Mesenchymal stem cell (in vitro differentiated cells and primary cell): Measurements from ENCODE around the gene RIMS4.

Source experiments
- DNase-seq: peaks from one replicate; pipeline ENCODE4 v3.0.0-alpha.2; 2013
- H2AFZ ChIP-seq: one replicate; pipeline ENCODE4 v1.6.1; 2013; ENCODE audit warnings: low read depth, mild to moderate bottlenecking, control low read depth, inconsistent platforms, low read length, moderate library complexity
- H2AK5ac ChIP-seq: 2 replicates; pipeline ENCODE4 v1.6.1; 2013; ENCODE audit warnings: low read length, moderate library complexity, mild to moderate bottlenecking, inconsistent platforms; ENCODE audit not compliant: severe bottlenecking
- H2BK120ac ChIP-seq: one replicate; pipeline ENCODE4 v1.6.1; 2013; ENCODE audit warnings: low read depth, mild to moderate bottlenecking, inconsistent platforms, low read length, moderate library complexity
- H2BK12ac ChIP-seq, 2 experiments: one replicate each; pipeline ENCODE4 v1.6.1; 2013; ENCODE audit warnings: inconsistent platforms in 2 of 2, low read length in 2 of 2, mild to moderate bottlenecking in 2 of 2, moderate library complexity in 2 of 2, control low read depth in 1 of 2
- H2BK15ac ChIP-seq: one replicate; pipeline ENCODE4 v1.6.1; 2013; ENCODE audit warnings: mild to moderate bottlenecking, low read depth, inconsistent platforms; ENCODE audit not compliant: poor library complexity, severe bottlenecking
- H2BK5ac ChIP-seq: 2 replicates; pipeline ENCODE4 v1.6.1; 2013; ENCODE audit warnings: low read depth, mild to moderate bottlenecking, low read length, control low read depth, inconsistent platforms; ENCODE audit not compliant: poor library complexity, severe bottlenecking
- H3K14ac ChIP-seq, 2 experiments: one replicate each; pipeline ENCODE4 v1.6.1; 2013; ENCODE audit warnings: inconsistent platforms in 2 of 2, low read length in 2 of 2, control low read depth in 1 of 2, mild to moderate bottlenecking in 1 of 2, moderate library complexity in 1 of 2
- H3K18ac ChIP-seq, 2 experiments: one replicate each; pipeline ENCODE4 v1.6.1; 2013; ENCODE audit warnings: inconsistent platforms in 2 of 2, low read length in 2 of 2, control low read depth in 1 of 2, low read depth in 1 of 2, mild to moderate bottlenecking in 1 of 2
- H3K23ac ChIP-seq, 2 experiments: one replicate each; pipeline ENCODE4 v1.6.1; 2013; ENCODE audit warnings: inconsistent platforms in 2 of 2, low read length in 2 of 2, mild to moderate bottlenecking in 2 of 2, moderate library complexity in 2 of 2, control low read depth in 1 of 2
- H3K27ac ChIP-seq: 2 replicates; pipeline ENCODE4 v1.5.1; 2013; ENCODE audit warnings: mild to moderate bottlenecking, moderate library complexity, low read length, control low read depth, inconsistent platforms; ENCODE audit not compliant: poor library complexity, severe bottlenecking
- H3K27me3 ChIP-seq, 2 experiments: 2 replicates each; pipeline versions ENCODE4 v1.6.1 to v1.7.0; 2013; ENCODE audit warnings: low read length in 2 of 2, mild to moderate bottlenecking in 2 of 2, moderate library complexity in 2 of 2, control low read depth in 1 of 2, inconsistent platforms in 1 of 2; ENCODE audit not compliant: control insufficient read depth in 1 of 2, insufficient read depth in 1 of 2
- H3K36me3 ChIP-seq, 2 experiments: 2 replicates each; pipeline versions ENCODE4 v1.6.1 to v1.7.0; 2013; ENCODE audit warnings: low read length in 2 of 2, control low read depth in 1 of 2, inconsistent platforms in 1 of 2, low read depth in 1 of 2, mild to moderate bottlenecking in 1 of 2; ENCODE audit not compliant: insufficient read depth in 2 of 2, control insufficient read depth in 1 of 2
- H3K4ac ChIP-seq, 2 experiments: one replicate each; pipeline ENCODE4 v1.6.1; 2013; ENCODE audit warnings: inconsistent platforms in 2 of 2, low read length in 2 of 2, mild to moderate bottlenecking in 2 of 2, moderate library complexity in 2 of 2, control low read depth in 1 of 2, low read depth in 1 of 2
- H3K4me1 ChIP-seq: 2 replicates; pipeline ENCODE4 v1.6.1; 2013; ENCODE audit warnings: low read depth, low read length, control low read depth; ENCODE audit not compliant: control insufficient read depth, insufficient read depth
- H3K4me2 ChIP-seq: 2 replicates; pipeline ENCODE4 v1.6.1; 2013; ENCODE audit warnings: low read length, mild to moderate bottlenecking, inconsistent platforms; ENCODE audit not compliant: poor library complexity, severe bottlenecking
- H3K4me3 ChIP-seq, 2 experiments: 2 replicates each; pipeline versions ENCODE4 v1.5.1 to v1.7.0; 2013; ENCODE audit warnings: low read length in 2 of 2, mild to moderate bottlenecking in 2 of 2, control low read depth in 1 of 2, low read depth in 1 of 2; ENCODE audit not compliant: insufficient read depth in 1 of 2
- H3K79me1 ChIP-seq: replicated peaks from 2 replicates; pipeline ENCODE4 v1.6.1; 2013; ENCODE audit warnings: mild to moderate bottlenecking, control low read depth, low read length, inconsistent platforms; ENCODE audit not compliant: poor library complexity, severe bottlenecking
- H3K9ac ChIP-seq: 2 replicates; pipeline ENCODE4 v1.7.0; 2013; ENCODE audit warnings: mild to moderate bottlenecking, low read length, moderate library complexity
- H3K9me3 ChIP-seq: 2 replicates; pipeline ENCODE4 v1.7.0; 2013; ENCODE audit warnings: mild to moderate bottlenecking, low read length; ENCODE audit not compliant: control insufficient read depth
- H4K8ac ChIP-seq: one replicate; pipeline ENCODE4 v1.6.1; 2013; ENCODE audit warnings: inconsistent platforms, mild to moderate bottlenecking, low read length, moderate library complexity
- H4K91ac ChIP-seq: one replicate; pipeline ENCODE4 v1.6.1; 2013; ENCODE audit warnings: mild to moderate bottlenecking, low read length, inconsistent platforms
- WGBS: methylation state at CpG from one replicate; pipeline ENCODE4 v1.1.7; 2013; ENCODE audit warnings: mixed read lengths; 5-methylcytosine and 5-hydroxymethylcytosine counted together

RIMS4 gene

DNA sequence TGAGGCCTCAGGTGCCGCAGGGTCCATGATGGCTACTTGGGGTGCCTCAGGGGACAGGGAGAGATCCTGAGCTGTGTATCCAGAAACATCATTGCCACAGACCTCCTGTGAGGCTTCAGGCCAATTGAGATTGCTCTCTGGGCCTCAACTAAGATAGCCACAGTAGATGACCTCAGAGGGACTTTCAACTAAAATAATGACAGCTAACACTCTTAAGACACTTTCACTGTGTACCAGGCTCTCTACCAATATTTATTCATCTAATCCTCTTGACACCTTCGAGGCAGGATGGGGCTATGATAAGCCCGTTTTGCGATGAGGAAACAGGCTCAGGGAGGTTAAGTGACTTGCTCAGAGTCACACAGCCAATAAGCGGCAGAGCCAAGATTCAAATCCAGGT lies 10.7 kb downstream of the RIMS4 start:
- Histone ChIP-seq H3K14ac (no peak overlapping the region), H3K18ac (no peak overlapping the region), H3K4me2 (no peak overlapping the region), H3K79me1 (no peaks in the 10 kb centered on the region), H3K36me3 (no peaks in the 10 kb centered on the region), H3K4ac (no peak overlapping the region), H2AFZ (no peak overlapping the region), H4K8ac (no peak overlapping the region), H2BK120ac (no peak overlapping the region), H2BK15ac (no peak overlapping the region), H2BK5ac (no peak overlapping the region), H3K23ac (no peak overlapping the region), H3K9ac (no peak overlapping the region), H3K9me3 (no peaks in the 10 kb centered on the region), H3K4me3 (no peak overlapping the region), H2AK5ac (no peak overlapping the region), H3K4me1 (no peaks in the 10 kb centered on the region), H2BK12ac (no peak overlapping the region), H4K91ac (no peak overlapping the region), H3K27me3 (peaks cover 66 to 67% of the 10 kb centered on the region in 2 experiments), H3K27ac (no peak overlapping the region)
- WGBS = 86% methylated on average over 5 of the region's 5 CpGs
- no peak for DNase-seq

DNA sequence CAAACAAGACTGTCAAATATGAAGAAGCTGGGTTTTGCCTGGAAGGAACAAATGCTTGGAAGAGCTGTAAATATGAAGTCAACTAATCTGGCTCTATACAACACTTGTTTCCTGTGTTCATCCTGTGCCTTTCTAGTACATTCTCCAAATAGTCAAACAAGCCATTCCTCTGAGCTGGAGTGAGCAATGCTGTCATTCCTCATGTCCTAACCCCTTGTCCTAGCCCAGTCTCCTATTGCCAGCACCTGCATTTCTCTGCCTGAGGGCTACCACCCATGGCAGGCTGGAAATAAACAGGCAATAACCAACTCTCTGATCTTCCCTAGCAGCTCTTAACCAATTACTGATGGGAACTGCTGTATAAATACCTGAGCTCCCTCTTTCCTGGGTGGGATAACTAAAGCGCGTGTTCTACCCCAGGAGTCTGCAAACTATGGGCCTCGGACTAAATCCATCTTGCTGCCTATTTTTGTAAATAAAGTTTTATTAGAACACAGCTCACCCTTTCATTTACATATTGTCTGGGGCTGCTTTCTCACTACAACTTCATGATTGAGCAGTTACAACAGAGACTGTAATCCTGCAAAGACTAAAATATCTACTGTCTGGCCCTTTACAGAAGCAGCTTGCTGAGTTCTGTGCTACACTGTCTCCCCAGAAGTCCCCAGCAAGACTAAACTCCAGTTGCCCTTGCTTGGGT lies 13.4 kb downstream of the RIMS4 start:
- Histone ChIP-seq H3K4me2 (no peak overlapping the region), H4K8ac (no peak overlapping the region), H3K4me3 (no peak overlapping the region), H3K9ac (no peak overlapping the region), H3K36me3 (no peaks in the 10 kb centered on the region), H2BK12ac (no peak overlapping the region), H3K27ac (no peak overlapping the region), H2AFZ (no peak overlapping the region), H3K27me3 (peaks cover 41 to 52% of the 10 kb centered on the region in 2 experiments), H3K4ac (no peak overlapping the region), H2BK15ac (no peak overlapping the region), H3K23ac (no peak overlapping the region), H3K4me1 (no peaks in the 10 kb centered on the region), H2AK5ac (no peak overlapping the region), H3K18ac (no peak overlapping the region), H3K14ac (no peak overlapping the region), H2BK5ac (no peak overlapping the region), H3K9me3 (no peaks in the 10 kb centered on the region), H4K91ac (no peak overlapping the region), H3K79me1 (no peaks in the 10 kb centered on the region), H2BK120ac (no peak overlapping the region)
- no peak for DNase-seq
- WGBS = 97% methylated on average over 3 of the region's 3 CpGs

DNA sequence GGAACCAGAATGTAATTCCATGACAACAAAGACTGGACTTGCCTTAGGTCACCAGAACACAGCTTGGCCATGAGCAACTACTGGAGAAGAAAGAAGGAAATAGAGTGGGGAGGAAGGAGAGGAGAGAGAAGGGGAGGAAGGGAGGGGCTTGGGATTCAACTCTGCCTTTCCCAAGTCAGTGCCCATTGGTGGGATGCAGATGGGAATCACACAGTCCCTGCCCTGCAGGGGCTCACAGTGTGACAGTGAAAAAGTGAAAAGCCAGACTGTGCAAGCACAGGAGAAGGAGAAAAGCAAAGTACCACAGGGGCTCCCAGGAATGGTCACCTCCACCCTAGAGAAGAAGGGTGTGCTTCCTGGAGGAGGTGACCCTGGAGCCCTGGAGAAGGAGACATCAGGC lies 14.0 kb downstream of the RIMS4 start:
- Histone ChIP-seq H2AFZ (no peak overlapping the region), H2BK120ac (no peak overlapping the region), H3K9me3 (no peaks in the 10 kb centered on the region), H3K36me3 (no peaks in the 10 kb centered on the region), H3K18ac (no peak overlapping the region), H2BK12ac (no peak overlapping the region), H4K8ac (no peak overlapping the region), H3K4me2 (no peak overlapping the region), H3K14ac (no peak overlapping the region), H2BK15ac (no peak overlapping the region), H3K79me1 (no peaks in the 10 kb centered on the region), H3K27ac (no peak overlapping the region), H3K23ac (no peak overlapping the region), H3K9ac (no peak overlapping the region), H2AK5ac (no peak overlapping the region), H3K4me1 (no peaks in the 10 kb centered on the region), H3K4ac (no peak overlapping the region), H2BK5ac (no peak overlapping the region), H3K27me3 (peaks cover 36 to 53% of the 10 kb centered on the region in 2 experiments), H4K91ac (no peak overlapping the region), H3K4me3 (no peak overlapping the region)
- DNase-seq = no peak

DNA sequence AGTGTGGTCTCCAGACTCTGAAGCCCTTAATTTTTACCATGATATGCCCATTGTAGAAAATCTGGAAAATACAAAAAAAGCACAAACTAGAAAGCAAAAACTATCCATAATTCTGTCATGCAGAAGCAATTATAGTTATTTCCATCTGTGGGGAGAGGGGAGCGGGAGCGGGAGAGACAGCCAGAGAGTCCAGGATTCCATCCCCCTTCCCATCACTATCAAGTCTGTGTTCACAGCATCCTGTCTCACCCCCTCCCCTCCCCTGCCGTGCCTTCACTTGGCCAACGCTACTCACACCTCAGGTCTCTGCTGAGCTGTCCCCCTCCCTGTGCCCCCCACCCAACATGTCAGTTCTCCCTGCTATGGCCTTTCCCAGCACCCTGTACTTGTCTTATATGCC lies 14.5 kb downstream of the RIMS4 start:
- no peak overlapping the region for H3K4me2 ChIP-seq
- H3K4ac ChIP-seq = no peak overlapping the region
- H4K8ac ChIP-seq = no peak overlapping the region
- no peaks in the 10 kb centered on the region for H3K4me1 ChIP-seq
- no peaks in the 10 kb centered on the region for H3K36me3 ChIP-seq
- no peak overlapping the region for H2BK12ac ChIP-seq
- no peak overlapping the region for H3K18ac ChIP-seq
- no peak overlapping the region for H3K9ac ChIP-seq
- WGBS = 63% methylated on average over 4 of the region's 4 CpGs
- no peak overlapping the region for H2AFZ ChIP-seq
- H2AK5ac ChIP-seq = no peak overlapping the region
- DNase-seq = no peak
- no peak overlapping the region for H3K4me3 ChIP-seq
- H3K79me1 ChIP-seq = no peaks in the 10 kb centered on the region
- no peak overlapping the region for H3K27ac ChIP-seq
- no peak overlapping the region for H2BK5ac ChIP-seq
- no peak overlapping the region for H4K91ac ChIP-seq
- H2BK120ac ChIP-seq = no peak overlapping the region
- H3K9me3 ChIP-seq = no peaks in the 10 kb centered on the region
- H3K23ac ChIP-seq = no peak overlapping the region
- peaks cover 41 to 58% of the 10 kb centered on the region in 2 experiments for H3K27me3 ChIP-seq
- no peak overlapping the region for H2BK15ac ChIP-seq
- H3K14ac ChIP-seq = no peak overlapping the region
